H7 (cell line): ENCODE data around the gene IGSF3. TPM values are rescaled to one million over a fixed set of nuclear protein-coding genes. Genes with fewer than 3 reads are reported as not detected.
"Not testable (repeated sequence)": the region's sequence is repeated elsewhere in the genome, so short reads cannot be mapped to it uniquely, and the experiment has no call there.

ENCODE experiments used
- DNase-seq: peaks from one replicate; pipeline ENCODE4 v3.0.0; 2012
- H3K27me3 ChIP-seq: 2 replicates; pipeline ENCODE4 v1.6.0; 2011; ENCODE audit warnings: mild to moderate bottlenecking, low read length; ENCODE audit not compliant: control insufficient read depth, insufficient read depth
- H3K36me3 ChIP-seq: replicated peaks from 2 replicates; pipeline ENCODE4 v1.5.1; 2011; ENCODE audit warnings: low read length; ENCODE audit not compliant: control insufficient read depth, insufficient read depth
- H3K4me3 ChIP-seq: 2 replicates; pipeline ENCODE4 v1.5.1; 2011; ENCODE audit warnings: low read depth, mild to moderate bottlenecking, control low read depth, low read length, moderate library complexity; ENCODE audit not compliant: insufficient read depth
- total RNA-seq: library from RNA; depleted of rRNA; stranded (reverse); fragments of >200 nt; shearing (Covaris generic); gene quantifications from 2 replicates; pipeline ENCODE4 v1.2.3, GENCODE V29; 2014

IGSF3 gene
- total RNA-seq, 1 experiment from 2014 or later = 58.7 TPM

GRCh38 chr1:116569381-116569670 is 98.2 kb downstream of the IGSF3 start:
- Histone ChIP-seq H3K36me3 (no peaks in the 10 kb centered on the region), H3K4me3 (no peak overlapping the region), H3K27me3 (peaks cover 2% of the 10 kb centered on the region)
- DNase-seq = no peak

DNA sequence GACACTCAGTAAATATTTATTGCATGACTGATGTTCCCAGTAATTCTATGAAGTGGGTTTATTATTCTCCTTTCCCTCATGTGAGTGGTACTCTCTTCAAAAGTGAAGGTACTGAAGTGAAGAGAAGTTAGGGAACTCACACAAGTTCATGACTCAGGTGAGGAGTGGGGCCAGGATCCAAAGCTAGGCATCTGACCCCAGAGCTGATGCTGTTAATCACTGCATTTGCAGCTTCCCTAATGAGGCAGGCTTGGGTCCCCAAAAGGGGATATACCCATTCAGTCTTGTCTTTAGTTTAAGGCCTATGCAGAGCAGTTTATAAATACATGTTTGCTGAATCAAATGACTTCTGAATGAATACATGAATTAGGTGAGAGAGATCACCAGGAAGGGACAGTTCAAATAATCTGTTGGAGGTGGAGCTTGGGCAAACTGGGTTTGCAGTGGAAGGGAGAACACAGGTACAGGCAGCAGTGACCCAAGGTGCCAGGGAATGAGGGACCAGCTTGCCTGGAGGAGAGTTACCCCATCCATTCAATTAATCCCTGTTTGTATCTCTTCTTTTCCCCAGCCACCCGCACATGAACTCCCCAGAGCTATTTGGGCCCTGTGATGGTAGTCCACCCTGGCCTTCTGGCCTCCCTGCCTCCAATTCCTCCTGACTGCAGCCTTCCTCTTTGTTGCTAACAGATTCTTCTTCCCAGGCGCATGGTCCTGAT is 98.7 kb downstream of the IGSF3 start:
- no peak for DNase-seq
- Histone ChIP-seq H3K36me3 (no peaks in the 10 kb centered on the region), H3K4me3 (no peak overlapping the region)

GRCh38 chr1:116567790-116568661 is 99.5 kb downstream of the IGSF3 start:
- peaks cover 2% of the 10 kb centered on the region for H3K27me3 ChIP-seq
- no peak overlapping the region for H3K4me3 ChIP-seq
- H3K36me3 ChIP-seq = no peaks in the 10 kb centered on the region
- no peak for DNase-seq

More for the DNA sequence above, 98.7 kb downstream of the IGSF3 start:
- H3K27me3 ChIP-seq = peaks cover 2% of the 10 kb centered on the region

- no peak for DNase-seq
Observed at GRCh38 chr1:116565222-116565621, 102.3 kb downstream of the IGSF3 start.

DNA sequence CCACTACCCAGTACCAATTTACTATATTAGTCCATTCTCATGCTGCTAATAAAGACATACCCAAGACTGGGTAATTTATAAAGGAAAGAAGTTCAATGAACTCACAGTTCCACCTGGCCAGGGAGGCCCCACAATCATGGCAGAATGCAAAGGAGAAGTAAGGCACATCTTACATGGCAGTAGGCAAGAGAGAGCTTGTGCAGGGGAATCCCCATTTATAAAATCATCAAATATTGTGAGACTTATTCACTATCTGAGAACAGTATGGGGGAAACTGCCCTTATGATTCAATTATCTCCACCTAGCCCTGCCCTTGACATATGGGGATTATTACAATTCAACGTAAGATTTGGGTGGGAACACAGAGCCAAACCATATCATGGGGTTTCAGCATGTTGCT is 103.1 kb downstream of the IGSF3 start:
- Histone ChIP-seq H3K4me3 (no peak overlapping the region), H3K27me3 (no peaks in the 10 kb centered on the region), H3K36me3 (no peaks in the 10 kb centered on the region)
- no peak for DNase-seq

More at GRCh38 chr1:116565222-116565621, 102.3 kb downstream of the IGSF3 start:
- Histone ChIP-seq H3K27me3 (no peaks in the 10 kb centered on the region), H3K36me3 (no peaks in the 10 kb centered on the region), H3K4me3 (no peak overlapping the region)

DNA sequence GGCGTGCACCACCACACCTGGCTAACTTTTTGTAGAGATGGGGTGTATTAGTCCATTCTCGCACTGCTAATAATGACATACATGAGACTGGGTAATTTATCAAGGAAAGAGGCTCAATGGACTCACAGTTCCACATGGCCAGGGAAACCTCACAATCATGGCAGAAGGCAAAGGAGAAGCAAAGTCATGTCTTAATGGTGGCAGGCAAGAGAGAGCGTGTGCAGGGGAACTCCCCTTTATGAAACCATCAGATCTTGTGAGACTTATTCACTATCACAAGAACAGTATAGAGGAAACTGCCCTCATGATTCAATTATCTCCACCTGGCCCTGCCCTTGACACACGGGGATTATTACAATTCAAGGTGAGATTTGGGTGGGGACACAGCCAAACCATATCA is 105.1 kb downstream of the IGSF3 start:
- H3K36me3 ChIP-seq, DNase-seq, H3K27me3 ChIP-seq, H3K4me3 ChIP-seq: not testable (repeated sequence)

GRCh38 chr1:116561563-116561962 is 106.0 kb downstream of the IGSF3 start:
- no peak for DNase-seq
- H3K27me3 ChIP-seq = no peaks in the 10 kb centered on the region
- H3K4me3 ChIP-seq = no peak overlapping the region
- H3K36me3 ChIP-seq = no peaks in the 10 kb centered on the region

DNA sequence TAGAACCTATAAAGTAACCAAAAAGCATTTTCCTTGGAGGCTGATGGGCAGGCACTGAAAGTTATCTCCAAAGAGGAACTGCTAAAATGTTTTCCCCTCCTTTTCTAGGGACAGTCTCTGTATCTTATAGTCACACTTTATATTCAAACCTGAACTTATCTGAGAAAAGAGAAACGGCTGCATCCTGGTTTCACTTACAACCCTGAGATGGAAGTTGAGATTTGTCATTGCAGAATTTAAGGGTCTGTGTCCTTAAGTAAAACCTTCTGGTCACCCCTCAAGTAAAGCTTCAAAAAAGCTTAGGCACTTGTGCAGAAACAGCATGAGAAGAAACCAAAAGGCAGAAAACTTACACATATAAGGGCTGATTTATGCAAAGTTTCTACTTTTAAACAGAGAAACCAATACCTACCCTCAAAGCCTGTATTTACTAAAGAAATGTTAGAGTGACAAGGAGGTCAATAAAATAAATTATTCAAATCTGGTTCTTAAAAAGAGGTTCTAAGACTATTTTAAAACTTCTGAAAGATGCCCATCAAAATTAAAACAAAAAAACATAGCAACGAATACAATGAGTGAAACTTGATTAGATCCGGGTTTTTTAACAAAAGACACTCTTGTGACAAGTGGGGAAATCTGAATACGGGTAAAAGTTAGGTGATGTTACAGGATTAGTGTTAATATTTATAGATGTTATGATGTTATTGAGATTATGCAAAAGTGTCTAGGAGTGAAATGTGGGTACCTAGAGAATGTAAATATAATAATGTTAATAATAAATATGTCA is 106.6 kb downstream of the IGSF3 start:
- Histone ChIP-seq H3K4me3 (no peak overlapping the region), H3K36me3 (no peaks in the 10 kb centered on the region), H3K27me3 (no peaks in the 10 kb centered on the region)
- no peak for DNase-seq

- Histone ChIP-seq H3K4me3 (no peak overlapping the region), H3K27me3 (no peaks in the 10 kb centered on the region), H3K36me3 (no peaks in the 10 kb centered on the region)
- DNase-seq = no peak
Observed at GRCh38 chr1:116559304-116559761, 108.2 kb downstream of the IGSF3 start.

- no peak for DNase-seq
- H3K36me3 ChIP-seq = no peaks in the 10 kb centered on the region
- H3K27me3 ChIP-seq = no peaks in the 10 kb centered on the region
- no peak overlapping the region for H3K4me3 ChIP-seq
Observed at GRCh38 chr1:116558571-116558970, 109.0 kb downstream of the IGSF3 start.

GRCh38 chr1:116558140-116558549 is 109.4 kb downstream of the IGSF3 start:
- H3K27me3 ChIP-seq = no peaks in the 10 kb centered on the region
- no peak overlapping the region for H3K4me3 ChIP-seq
- DNase-seq = no peak

DNA sequence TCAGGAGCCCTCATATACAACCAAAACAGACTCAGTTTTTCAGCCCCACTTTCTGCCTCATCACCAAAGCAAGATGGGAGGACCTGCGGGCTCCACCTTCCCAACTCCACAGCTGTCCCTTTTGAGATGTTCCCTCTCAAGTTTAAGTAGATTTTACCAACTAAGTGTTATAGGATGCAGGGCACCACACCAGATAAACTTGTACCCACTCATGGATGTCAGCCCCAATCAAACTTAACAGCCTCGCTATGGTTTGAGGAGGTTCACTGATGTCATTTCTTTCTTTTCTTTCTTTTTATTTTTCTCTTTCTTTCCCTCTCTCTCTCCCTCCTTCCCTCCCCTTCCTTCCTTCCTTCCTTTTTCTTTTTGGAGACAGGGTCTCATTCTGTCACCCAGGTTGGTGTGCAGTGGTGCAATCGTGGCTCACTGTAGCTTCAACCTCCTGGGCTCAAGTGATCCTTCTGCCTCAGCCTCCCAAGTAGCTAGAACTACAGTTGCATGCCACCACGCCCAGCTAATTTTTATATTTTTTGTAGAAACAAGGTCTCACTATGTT is 110.1 kb downstream of the IGSF3 start:
- no peak for DNase-seq
- Histone ChIP-seq H3K27me3 (no peaks in the 10 kb centered on the region), H3K4me3 (no peak overlapping the region), H3K36me3 (no peaks in the 10 kb centered on the region)

More at GRCh38 chr1:116558140-116558549, 109.4 kb downstream of the IGSF3 start:
- no peaks in the 10 kb centered on the region for H3K36me3 ChIP-seq

GRCh38 chr1:116556289-116557006 is 111.1 kb downstream of the IGSF3 start:
- no peak for DNase-seq
- H3K4me3 ChIP-seq = no peak overlapping the region
- no peaks in the 10 kb centered on the region for H3K27me3 ChIP-seq
- H3K36me3 ChIP-seq = no peaks in the 10 kb centered on the region

- Histone ChIP-seq H3K27me3 (no peaks in the 10 kb centered on the region), H3K4me3 (no peak overlapping the region), H3K36me3 (no peaks in the 10 kb centered on the region)
- DNase-seq = no peak
Observed at GRCh38 chr1:116554924-116555323, 112.6 kb downstream of the IGSF3 start.
